HG02970 (cell line): ENCODE results near the gene AAK1.

Source experiments
- ATAC-seq: cut with Tn5 transposase; IDR thresholded peaks from one replicate; pipeline ENCODE4 v1.9.1; 2021; ENCODE audit warnings: mild to moderate bottlenecking, moderate library complexity, moderate number of reproducible peaks; ENCODE audit not compliant: unreplicated experiment, low FRiP score

Gene AAK1

GRCh38 chr2:69604836-69605235 lies 38.7 kb downstream of the AAK1 start:
- ATAC-seq: no peak

DNA sequence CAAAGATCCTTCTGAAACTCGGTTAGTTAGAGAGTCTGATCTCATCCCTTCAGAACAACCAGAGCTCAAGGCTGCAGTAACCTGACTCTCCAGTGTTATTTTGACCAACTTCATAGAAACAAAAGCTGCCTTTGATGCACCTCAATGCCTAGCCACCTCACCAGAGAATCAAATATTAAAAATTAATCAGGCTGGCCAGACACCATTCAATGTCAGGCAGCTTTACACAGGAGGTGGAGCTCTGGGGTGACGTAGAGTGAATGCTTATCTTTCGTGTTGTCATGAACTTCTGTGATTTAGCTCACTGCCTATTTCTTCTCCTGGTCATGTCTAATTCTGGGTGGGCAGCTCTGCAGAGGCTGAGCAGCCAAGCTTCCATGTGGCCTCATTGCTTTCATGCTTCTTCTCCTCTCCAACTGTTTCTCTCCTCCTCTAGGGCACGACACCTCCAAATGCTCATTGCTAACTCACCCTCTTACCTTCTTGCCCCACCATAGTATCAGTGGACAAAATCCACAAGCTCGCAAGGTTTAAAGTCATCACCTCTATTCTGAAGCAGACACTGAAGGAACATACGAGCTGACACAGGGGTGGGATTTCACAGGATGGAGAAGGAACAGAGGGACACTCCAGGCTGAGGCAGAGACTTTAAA lies 39.4 kb downstream of the AAK1 start:
- no peak for ATAC-seq

DNA sequence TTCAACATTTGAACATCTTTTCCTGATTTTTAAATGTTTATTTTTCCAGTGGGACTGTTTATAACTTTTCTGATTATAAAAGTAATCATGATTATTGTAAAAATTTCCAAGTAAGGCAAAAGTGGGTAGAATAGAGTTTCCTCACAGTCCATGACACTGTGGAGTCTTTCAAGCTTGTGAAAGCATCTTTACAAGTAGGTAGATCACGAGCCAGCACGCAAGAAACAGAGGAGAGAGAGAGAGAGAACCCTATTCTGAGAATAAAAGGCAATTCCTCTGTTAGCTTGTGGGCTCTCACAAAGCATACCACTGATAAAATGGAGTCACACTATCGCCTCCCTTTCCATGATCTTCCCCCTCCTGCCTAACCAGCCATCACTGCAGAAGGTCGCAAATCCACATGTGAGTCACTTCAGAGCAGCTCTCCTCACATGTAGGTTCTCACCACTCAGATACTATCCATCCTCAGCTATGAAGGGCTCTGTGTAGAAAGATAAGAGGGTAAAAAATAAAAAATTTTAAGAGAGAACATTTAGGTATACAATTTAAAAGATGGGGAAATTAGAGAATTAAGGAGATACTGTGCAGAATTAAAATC lies 40.3 kb downstream of the AAK1 start:
- ATAC-seq: no peak

GRCh38 chr2:69601179-69601612 lies 42.3 kb downstream of the AAK1 start:
- ATAC-seq: no peak

DNA sequence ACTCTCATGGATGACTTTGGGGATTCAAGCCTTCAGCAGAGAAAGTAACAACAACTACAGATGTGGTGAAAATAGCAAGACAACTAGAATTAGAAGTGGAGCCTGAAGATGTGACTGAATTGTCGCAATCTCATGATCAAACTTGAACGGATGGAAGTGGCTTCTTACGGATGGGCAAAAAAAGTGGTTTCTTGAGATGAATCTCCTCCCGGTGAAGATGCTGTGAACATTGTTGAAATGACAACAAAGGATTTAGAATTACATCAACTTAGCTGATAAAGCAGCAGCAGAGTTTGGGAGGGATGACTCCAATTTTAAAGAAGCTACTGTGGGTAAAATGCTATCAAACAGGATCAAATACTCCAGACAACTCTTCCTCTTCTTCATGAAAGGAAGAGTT lies 43.1 kb downstream of the AAK1 start:
- ATAC-seq: no peak

DNA sequence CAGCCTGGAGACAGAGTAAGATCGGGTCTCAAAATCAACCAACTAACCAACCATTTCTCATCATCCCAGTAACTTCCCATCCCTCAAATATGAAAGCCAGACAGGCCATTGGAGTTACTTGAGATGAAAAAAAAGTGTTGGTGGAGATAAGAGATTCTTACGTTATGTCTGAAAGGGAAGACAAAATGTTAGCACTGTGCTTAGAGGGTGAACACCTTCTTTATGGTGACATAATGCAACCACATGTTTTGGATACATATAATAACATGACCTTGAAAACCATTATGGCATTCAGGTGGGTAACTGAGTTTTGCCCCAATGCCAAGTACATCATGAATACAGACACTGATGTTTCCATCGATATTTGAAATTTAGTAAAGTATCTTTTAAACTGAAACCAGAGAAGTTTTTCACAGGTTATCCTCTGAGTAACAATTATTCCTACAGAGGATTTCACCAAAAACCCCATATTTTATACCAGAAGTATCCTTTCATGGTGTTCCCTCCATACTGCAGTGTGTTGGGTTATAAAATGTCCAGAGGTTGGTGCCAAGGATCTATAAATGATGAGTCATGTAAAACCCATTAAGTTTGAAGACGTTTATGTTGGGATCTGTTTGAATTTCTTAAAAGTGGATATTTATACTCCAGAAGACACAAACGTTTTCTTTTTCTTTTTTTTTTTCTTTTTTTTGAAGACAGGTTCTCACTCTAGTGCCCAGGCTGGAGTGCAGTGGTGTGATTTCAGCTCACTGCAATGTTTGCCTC lies 45.5 kb downstream of the AAK1 start:
- ATAC-seq: no peak

GRCh38 chr2:69597105-69597504 lies 46.4 kb downstream of the AAK1 start:
- no peak for ATAC-seq

DNA sequence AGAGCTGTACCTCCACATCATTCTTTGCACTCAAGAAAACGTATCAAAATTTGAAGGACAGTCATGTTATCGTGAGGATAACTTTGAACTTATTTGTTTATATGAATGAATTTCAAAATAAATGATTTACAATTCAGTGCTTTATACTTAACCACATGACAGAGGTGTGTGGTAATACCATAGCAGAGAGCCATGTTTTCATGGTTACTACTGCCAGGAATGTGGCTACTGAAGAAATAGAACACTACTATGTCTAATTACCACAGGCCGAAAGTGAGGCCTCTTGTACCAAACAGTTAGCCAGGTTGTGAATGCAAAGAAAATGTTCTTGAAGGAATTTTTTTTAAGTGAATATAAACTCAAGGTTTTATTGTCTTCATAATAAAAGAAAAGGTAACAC lies 49.2 kb downstream of the AAK1 start:
- no peak for ATAC-seq

- ATAC-seq: no peak
These were observed 51.0 kb downstream of the AAK1 start for GRCh38 chr2:69592511-69592910.

GRCh38 chr2:69589973-69590652 lies 53.4 kb downstream of the AAK1 start:
- no peak for ATAC-seq

- no peak for ATAC-seq
These were observed 54.6 kb downstream of the AAK1 start for GRCh38 chr2:69588945-69589344.

- ATAC-seq: no peak
These were observed 55.1 kb downstream of the AAK1 start for GRCh38 chr2:69588403-69588802.

DNA sequence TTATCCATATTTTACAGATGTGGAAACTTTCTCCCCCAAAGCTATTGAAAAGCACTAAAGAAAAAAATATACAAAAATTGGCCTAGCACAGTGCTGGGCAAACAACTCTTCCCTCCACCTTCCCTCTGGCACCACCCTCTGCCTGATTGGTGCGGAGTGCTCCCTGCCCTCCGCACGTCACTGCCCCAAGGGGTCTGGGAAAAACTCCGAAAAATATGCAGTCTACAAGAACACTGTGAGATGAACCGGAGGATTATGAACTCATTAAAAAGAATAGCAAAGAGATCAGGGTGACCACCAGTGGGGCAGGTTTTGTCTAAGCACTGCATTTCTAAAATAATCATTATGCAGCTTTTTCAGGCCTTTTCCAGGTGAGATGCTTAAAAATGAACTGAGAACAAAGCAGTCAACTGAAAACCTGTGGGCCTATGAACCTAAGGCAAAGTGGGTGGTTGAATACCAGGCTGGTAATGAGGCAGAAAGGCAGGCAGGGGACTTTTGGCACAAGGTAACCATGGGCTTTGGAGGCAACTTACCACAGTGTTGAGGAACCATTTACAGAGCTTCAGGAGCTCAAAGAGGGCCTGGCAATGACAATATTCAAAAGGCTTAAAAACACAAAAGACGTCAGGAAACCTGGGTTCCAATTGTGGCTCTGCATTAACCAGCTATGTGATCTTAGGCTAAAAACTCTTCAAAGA lies 57.5 kb downstream of the AAK1 start:
- no peak for ATAC-seq

GRCh38 chr2:69584127-69584889 lies 59.2 kb downstream of the AAK1 start:
- no peak for ATAC-seq

DNA sequence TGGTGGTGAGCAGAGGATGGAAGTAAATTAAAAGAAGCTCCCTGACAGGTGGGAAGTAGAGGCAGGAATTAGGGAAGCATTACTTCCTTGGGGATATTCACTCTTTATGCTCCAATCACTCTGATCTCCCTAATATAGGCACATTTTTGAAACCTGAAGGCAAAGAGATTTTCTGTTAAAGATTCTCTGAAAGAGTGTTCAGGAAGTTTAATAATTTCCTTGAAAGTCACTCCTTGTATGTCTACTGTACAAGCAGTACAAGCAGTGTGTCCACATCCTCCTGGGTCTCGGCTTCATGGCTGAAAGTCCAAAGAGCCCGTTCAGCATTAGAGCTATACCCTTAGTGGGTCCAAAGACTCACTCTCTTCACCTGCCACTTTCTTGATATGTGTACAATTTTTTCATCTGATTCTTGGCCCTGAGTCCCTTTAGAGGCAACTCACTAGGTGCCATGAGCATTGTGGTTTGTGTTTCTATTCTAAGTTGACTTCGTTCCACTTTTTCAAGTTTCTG lies 60.2 kb downstream of the AAK1 start:
- no peak for ATAC-seq

GRCh38 chr2:69582582-69583176 lies 60.9 kb downstream of the AAK1 start:
- no peak for ATAC-seq

DNA sequence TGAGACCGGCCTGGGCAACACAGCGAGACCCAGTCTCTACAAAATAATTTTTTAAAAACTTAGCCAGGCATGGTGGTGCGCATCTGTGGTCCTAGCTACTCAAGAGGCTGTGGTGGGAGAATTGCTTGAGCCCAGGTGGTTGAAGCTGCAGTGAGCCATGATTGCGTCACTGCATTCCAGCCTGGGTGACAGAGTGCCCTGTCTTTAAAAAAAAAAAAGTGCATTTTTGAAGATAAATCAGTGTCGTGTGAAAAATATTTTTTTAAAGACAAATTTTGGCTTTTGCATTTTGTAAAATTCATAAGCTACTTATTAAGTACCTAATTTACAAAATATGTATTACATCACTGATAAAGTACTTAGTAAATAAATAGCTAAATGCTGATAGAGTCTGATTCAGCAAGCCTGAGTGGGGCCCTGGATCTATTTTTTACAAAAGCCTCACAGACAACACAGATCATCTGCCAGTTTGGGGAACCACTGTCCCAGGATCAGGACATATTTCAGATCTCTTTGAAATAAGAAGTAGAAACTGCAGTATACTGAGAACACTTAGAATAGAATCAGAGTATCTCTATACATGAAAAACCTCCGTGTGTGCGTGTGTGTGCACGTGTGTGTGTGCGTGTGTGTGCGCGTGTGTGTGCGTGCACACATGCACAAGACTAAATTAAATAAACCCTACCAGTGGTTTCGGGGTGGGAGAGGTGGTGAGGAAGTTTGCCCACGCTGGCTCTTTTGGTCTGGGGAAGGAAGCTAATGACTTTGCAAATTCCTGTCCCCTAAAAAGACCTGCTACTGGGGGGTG lies 61.6 kb downstream of the AAK1 start:
- no peak for ATAC-seq

- ATAC-seq: no peak
These were observed 63.1 kb downstream of the AAK1 start for GRCh38 chr2:69580486-69580885.
